ENCODE data around the gene ENTHD1. TPM values are rescaled to one million over a fixed set of nuclear protein-coding genes. Genes with fewer than 3 reads are reported as not detected.

The ENTHD1 gene
- total and polyA plus RNA-seq, 2 of the 4 experiments (the other 2 are of a cell fraction), result not detected

DNA sequence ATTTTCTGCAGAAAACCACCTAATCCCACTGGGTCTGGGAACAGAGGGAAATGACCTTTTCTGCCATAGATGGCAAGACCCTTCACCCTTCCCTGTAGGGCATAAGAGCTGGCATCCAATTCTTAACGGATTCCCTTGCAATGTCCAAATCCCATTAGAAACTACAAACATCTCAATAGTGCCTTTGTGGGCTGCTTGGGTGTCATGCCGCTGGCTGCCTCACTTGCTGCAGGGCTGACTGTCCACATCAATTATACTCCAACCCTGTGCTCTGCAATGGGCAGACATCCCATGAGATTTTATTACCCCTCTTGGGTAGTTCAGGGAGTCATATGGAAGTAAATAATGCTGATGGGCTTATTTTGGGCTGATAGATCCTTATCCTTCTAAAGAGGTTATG lies 14.6 kb upstream of the ENTHD1 start:
- CTCF ChIA-PET, result no interaction called here
- Histone ChIP-seq H3K27me3 (ENCODE audit: control insufficient read depth, insufficient read depth, low read length) (peaks cover 29% of the 10 kb centered on the region), H3K79me1 (ENCODE audit: low read depth in 1 of 2, low read length in 2 of 2) (no peaks in the 10 kb centered on the region), H3K56ac (ENCODE audit: extremely low read depth, insufficient read depth, low read length) (no peak overlapping the region), H3K4me1 (ENCODE audit: control insufficient read depth, insufficient read depth, low read length) (no peaks in the 10 kb centered on the region), H2BK5ac (ENCODE audit: low read depth, low read length, poor library complexity, severe bottlenecking) (no peak overlapping the region), H3K9me3 (ENCODE audit: control insufficient read depth, insufficient read depth, low read length) (no peaks in the 10 kb centered on the region), H4K8ac (ENCODE audit: low read depth in 2 of 2, low read length in 2 of 2) (no peak overlapping the region), H2AFZ (replicated peaks; ENCODE audit: low read length, poor library complexity) (no peak overlapping the region), H3K9me1 (ENCODE audit: insufficient read depth, low read length) (no peaks in the 10 kb centered on the region), H3K4me2 (ENCODE audit: low read depth, low read length) (no peak overlapping the region), H3K4me3 (ENCODE audit: insufficient read depth, low read depth, low read length) (no peak overlapping the region), H3K36me3 (ENCODE audit: control insufficient read depth, insufficient read depth, low read length) (no peaks in the 10 kb centered on the region), H3K14ac (replicated peaks; ENCODE audit: low read depth, low read length) (no peak overlapping the region), H2AK5ac (ENCODE audit: low read depth, low read length) (no peak overlapping the region), H3K27ac (ENCODE audit: insufficient read depth, low read length) (no peak overlapping the region), H3K4ac (ENCODE audit: low read depth, low read length) (no peak overlapping the region), H3K18ac (ENCODE audit: low read depth, low read length) (no peak overlapping the region), H3K9ac (ENCODE audit: low read depth, low read length) (no peak overlapping the region), H2BK20ac (ENCODE audit: low read depth, low read length) (no peak overlapping the region), H3K23ac (ENCODE audit: low read depth, low read length) (no peak overlapping the region), H2AK9ac (replicated peaks; ENCODE audit: low read depth, low read length, poor library complexity) (no peak overlapping the region), H4K20me1 (ENCODE audit: insufficient read depth, low read length) (no peaks in the 10 kb centered on the region), H4K5ac (ENCODE audit: low read depth, low read length) (no peak overlapping the region), H2BK120ac (ENCODE audit: low read depth, low read length) (no peak overlapping the region), H2BK15ac (ENCODE audit: low read depth, low read length) (no peak overlapping the region), H4K91ac (ENCODE audit: insufficient read depth, low read depth, low read length) (no peak overlapping the region)
- intact Hi-C loops (cut with micrococcal nuclease), result no loop called here
- TF ChIP-seq RAD21 (IDR thresholded peaks at IDR 0.05; ENCODE audit: low read length), result no peak
- no peak for TF ChIP-seq POLR2A (IDR thresholded peaks at IDR 0.05; ENCODE audit: low read depth, low read length)
- TF ChIP-seq CHD1 (IDR thresholded peaks at IDR 0.05; ENCODE audit: low read depth, low read length), result no peak
- no peak for TF ChIP-seq MAFK (IDR thresholded peaks at IDR 0.05; ENCODE audit: low read depth, low read length)
- no peak for TF ChIP-seq ELK1 (IDR thresholded peaks at IDR 0.05; ENCODE audit: borderline replicate concordance, low read depth, low read length)
- no peak for TF ChIP-seq CTCF (conservative IDR thresholded peaks at IDR 0.05; ENCODE audit: low read depth, low read length)
- no peak for TF ChIP-seq USF2 (IDR thresholded peaks at IDR 0.05; ENCODE audit: low read depth, low read length)
- no peak for TF ChIP-seq MXI1 (IDR thresholded peaks at IDR 0.05; ENCODE audit: borderline replicate concordance, low read depth, low read length)
- no peak for TF ChIP-seq CEBPB (IDR thresholded peaks at IDR 0.05; ENCODE audit: low read depth, low read length)
- TF ChIP-seq NFE2L2 (IDR thresholded peaks at IDR 0.05; ENCODE audit: low read depth, low read length), result no peak
- TF ChIP-seq BHLHE40 (IDR thresholded peaks at IDR 0.05; ENCODE audit: low read depth, low read length), result no peak
- no peak for TF ChIP-seq MAZ (IDR thresholded peaks at IDR 0.05; ENCODE audit: borderline replicate concordance, low read depth, low read length)
- DNase-seq (no peak), ATAC-seq (ENCODE audit: low read depth) (no peak)
- BruUV-seq (replicated peaks), result no TSS peak
- in situ Hi-C loops (cut with MboI; ENCODE audit: low sequenced_read_pairs), result no loop called here
- dilution Hi-C loops (cut with HindIII; ENCODE audit: low sequenced_read_pairs, unreplicated experiment), result no loop called here
- WGBS, 2 experiments (ENCODE audit: extremely low coverage in 2 of 2, insufficient read length in 1 of 2), result no CpG with 5 or more reads among the region's 2 CpGs
- POLR2A ChIA-PET (ENCODE audit: unreplicated experiment), result no interaction called here
